HK-2 (cell line): Measurements from ENCODE around the gene COL10A1.

Experiments
- DNase-seq: peaks from one replicate; pipeline ENCODE4 v3.0.0-alpha.2; 2018; ENCODE audit not compliant: unreplicated experiment

The COL10A1 gene

GRCh38 chr6:116087437-116088027 is 38.4 kb downstream of the COL10A1 start:
- no peak for DNase-seq

DNA sequence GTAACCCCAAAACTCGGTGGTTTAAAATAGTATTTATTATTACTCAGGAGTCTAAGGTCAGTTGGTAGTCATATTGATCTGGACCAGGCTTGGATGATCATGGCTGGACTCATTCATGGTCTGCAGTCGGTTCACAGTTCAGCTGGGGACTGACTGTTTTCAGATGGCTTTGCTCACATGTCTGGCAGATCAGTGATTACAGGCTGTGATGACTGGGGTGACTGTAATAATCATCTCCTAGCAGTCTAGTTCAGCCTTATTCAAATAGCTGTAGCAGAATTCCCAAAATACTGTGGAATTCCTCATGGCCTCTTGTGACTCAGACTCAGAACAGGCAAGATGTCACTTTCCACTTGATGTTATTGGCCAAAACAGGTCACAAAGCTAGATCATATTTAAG is 41.6 kb downstream of the COL10A1 start:
- DNase-seq: no peak

DNA sequence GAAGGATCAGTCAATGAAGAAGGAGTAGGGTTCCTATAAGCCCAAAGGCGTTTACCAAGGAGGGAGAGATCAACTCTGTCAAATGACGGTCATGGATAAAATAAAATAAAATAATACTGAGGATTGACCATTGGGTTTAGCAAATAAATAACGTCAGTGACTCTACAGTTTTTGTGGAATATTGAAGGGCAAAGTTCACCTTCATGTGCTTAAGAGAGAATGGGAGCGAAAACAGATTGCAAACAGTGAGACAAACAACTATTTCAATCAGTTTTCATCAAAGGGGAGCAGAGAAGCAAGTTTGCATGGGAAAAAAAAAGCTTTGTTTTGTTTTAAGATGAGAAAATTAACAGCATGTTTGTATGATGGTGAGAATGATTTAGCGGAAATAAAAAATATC is 42.9 kb downstream of the COL10A1 start:
- no peak for DNase-seq

- DNase-seq: no peak
These were observed 47.0 kb downstream of the COL10A1 start for GRCh38 chr6:116078945-116079344.

DNA sequence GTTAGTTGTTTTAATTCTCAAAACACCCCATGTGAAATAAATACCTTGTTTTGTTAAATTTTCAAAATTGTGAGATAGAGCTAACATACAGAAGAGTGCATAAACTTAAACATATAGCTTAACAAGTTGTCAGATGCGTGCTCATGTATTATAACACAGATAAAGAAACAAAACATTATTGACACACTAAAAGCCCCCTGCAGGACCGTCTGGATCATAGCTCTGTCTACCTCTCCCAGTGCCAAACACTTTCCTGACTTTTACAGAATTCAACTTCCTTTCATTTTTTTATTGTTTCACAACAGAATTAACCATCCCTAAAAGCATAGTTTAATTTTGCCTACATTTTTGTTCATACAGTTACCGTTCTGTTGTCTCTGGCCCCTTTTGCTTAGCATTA is 47.4 kb downstream of the COL10A1 start:
- no peak for DNase-seq

- DNase-seq: no peak
These were observed 51.1 kb downstream of the COL10A1 start for GRCh38 chr6:116074732-116075390.

- DNase-seq: no peak
These were observed 52.0 kb downstream of the COL10A1 start for GRCh38 chr6:116073765-116074440.

DNA sequence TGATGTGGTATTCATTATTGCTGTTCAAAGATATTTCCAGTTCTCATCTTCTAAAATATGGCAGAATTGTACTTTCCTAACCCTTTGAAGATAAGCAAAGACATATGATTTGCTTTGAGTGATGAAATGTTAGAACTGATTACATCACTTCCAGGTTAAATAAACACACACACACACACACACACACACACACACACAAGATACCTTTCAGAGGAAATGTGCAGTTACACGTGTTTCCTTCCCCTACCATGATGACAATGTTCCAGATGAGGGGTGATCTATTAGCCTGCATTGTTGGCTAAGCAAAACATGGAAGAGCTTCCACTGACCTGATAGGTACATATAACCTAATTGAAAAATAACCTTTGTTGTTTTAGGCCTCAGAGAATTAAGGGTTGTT is 53.6 kb downstream of the COL10A1 start:
- DNase-seq: no peak

DNA sequence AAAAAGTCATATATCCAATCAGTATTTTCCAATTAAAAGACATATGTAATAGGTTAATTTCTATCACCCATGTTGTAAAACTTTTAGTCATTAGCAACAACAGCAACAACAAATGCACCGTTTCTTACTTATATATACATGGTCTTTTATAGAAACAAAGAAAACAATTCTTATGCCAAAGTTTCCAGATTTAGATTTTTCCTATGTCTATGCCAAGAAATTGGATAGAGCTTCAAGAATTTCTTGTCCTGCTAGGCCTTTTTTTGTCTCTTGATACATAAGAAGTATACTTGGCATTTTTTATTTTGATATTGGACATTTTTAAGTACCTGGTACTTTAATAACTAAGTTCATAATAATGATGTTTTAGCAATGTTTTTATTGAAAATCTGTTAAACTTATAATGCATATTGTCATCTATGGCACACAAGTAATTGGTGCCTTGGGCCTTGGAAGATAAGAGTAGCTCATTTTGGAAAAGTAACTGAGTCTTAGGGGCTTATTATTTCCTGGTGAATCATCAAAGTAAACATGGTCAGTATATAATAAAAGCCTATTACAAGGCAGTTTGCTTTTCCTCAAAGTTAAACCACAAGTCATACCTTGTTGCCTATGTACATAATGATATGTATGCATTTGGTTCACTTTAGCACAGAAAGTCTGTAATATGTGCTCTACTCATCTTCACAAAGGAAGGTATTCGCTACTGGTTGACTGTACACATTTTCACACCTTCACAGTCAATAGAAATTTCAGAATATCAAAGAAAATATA is 55.1 kb downstream of the COL10A1 start:
- no peak for DNase-seq

DNA sequence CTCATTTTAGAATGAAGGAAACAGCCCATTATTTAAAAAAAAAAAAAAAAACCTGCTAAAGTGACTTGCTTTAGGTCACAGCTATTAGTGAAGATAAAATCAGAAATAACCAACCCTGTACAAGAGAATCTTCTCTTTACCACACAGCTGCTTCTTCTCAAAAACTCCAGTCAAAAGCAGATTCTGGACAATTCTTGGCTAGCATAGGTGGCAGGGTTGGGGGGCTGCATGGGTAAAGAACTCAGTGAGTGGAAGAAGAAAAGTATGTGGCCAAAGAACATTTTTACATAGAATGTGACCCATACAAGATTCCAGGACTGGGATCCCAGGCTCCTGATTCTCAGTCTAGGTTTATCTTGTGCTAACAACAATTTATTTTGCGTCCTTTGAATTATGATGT is 55.8 kb downstream of the COL10A1 start:
- no peak for DNase-seq
